Spleen (tissue), 11 donors: Measurements from ENCODE around the gene CHRNE. TPM values are rescaled to one million over a fixed set of nuclear protein-coding genes. Genes with fewer than 3 reads are reported as not detected.
A peak's percentile ranks its signal among the peaks of the same experiment; 100 is the strongest.

Experiments
- DNase-seq: peaks from one replicate; pipeline ENCODE4 v3.0.0-alpha.2; 2020
- H3K27ac ChIP-seq, 8 donors: fragments of 200-600 bp; sonication (generic) in 7 of 8; 1 replicate in 4 of 8; 2 replicates in 4 of 8; pipeline versions ENCODE4 v1.5.0 to v1.8.0; 2016 to 2021; ENCODE audit warnings: inconsistent platforms in 4 of 8, mild to moderate bottlenecking in 4 of 8, moderate library complexity in 1 of 8
- H3K27me3 ChIP-seq, 7 donors: fragments of 200-600 bp; sonication (generic) in 6 of 7; replicated peaks in 1 of 7; 1 replicate in 4 of 7; 2 replicates in 3 of 7; pipeline versions ENCODE4 v1.5.0 to v1.8.0; 2016 to 2021; ENCODE audit warnings: inconsistent platforms in 3 of 7, mild to moderate bottlenecking in 1 of 7
- H3K36me3 ChIP-seq, 6 donors: fragments of 200-600 bp; sonication (generic) in 5 of 6; 1 replicate in 4 of 6; 2 replicates in 2 of 6; pipeline versions ENCODE4 v1.5.0 to v1.8.0; 2016 to 2021; ENCODE audit warnings: inconsistent platforms in 2 of 6
- H3K4me1 ChIP-seq, 6 donors: fragments of 200-600 bp; sonication (generic) in 5 of 6; 1 replicate in 3 of 6; 2 replicates in 3 of 6; pipeline versions ENCODE4 v1.5.0 to v1.8.0; 2016 to 2021; ENCODE audit warnings: inconsistent platforms in 3 of 6
- H3K4me3 ChIP-seq, 8 donors: fragments of 200-600 bp; sonication (generic) in 7 of 8; 1 replicate in 4 of 8; 2 replicates in 4 of 8; pipeline versions ENCODE4 v1.5.0 to v1.8.0; 2016 to 2021; ENCODE audit warnings: inconsistent platforms in 4 of 8, mild to moderate bottlenecking in 4 of 8, moderate library complexity in 2 of 8
- H3K9me3 ChIP-seq, 8 donors: fragments of 200-600 bp; sonication (generic) in 7 of 8; 1 replicate in 4 of 8; 2 replicates in 4 of 8; pipeline versions ENCODE4 v1.5.0 to v1.8.0; 2016 to 2021; ENCODE audit warnings: inconsistent platforms in 4 of 8
- POLR2A ChIP-seq, 3 donors: fragments of 450-650 bp; IDR thresholded peaks; one replicate each; pipeline ENCODE4 v1.5.1; 2017; ENCODE audit warnings: antibody characterized with exemption in 3 of 3, mild to moderate bottlenecking in 1 of 3
- POLR2AphosphoS5 ChIP-seq, 3 donors: sonication (generic); formaldehyde crosslinking; IDR thresholded peaks; one replicate each; pipeline ENCODE4 v1.5.1; 2017; ENCODE audit warnings: antibody characterized with exemption in 3 of 3
- WGBS, 5 donors: extraction: QIAGEN DNeasy Blood & Tissue Kit in 3 of 5; methylation state at CpG; one replicate each; pipeline versions ENCODE4 v1.1.5 to v1.1.7; 2013 to 2018; 5-methylcytosine and 5-hydroxymethylcytosine counted together
- intact Hi-C: fragments of 100-400 bp; cut with DNase I; formaldehyde crosslinking; loops from one replicate; pipeline ENCODE4 v1.15.0; 2023; ENCODE audit warnings: low total_unique reads
- polyA plus RNA-seq, 3 donors: library from polyadenylated mRNA; stranded (reverse); fragments of 200-250 nt; gene quantifications; one replicate each; pipeline ENCODE4 v1.2.1, GENCODE V29; 2013
- total RNA-seq, 7 donors: library from RNA; depleted of rRNA in 3 of 7; stranded (reverse); fragments of >200 nt in 3 of 7; fragmentation: NEBNext Ultra II Directional in 4 of 7; extraction: Animal tissue kit (Norgen Biotek cat#: 25700) in 4 of 7; gene quantifications; one replicate each; pipeline versions ENCODE4 v1.1.0 to v1.2.1, GENCODE V29; 2016 to 2021
- TF ChIP-seq, protein P1 (sequence below), 11 experiments: fragments of 200-600 bp in 7 of 11; fragments of 450-650 bp in 4 of 11; sonication (generic) in 4 of 11; IDR thresholded peaks in 8 of 11; conservative IDR thresholded peaks in 3 of 11; 1 replicate in 7 of 11; 2 replicates in 4 of 11; pipeline versions ENCODE4 v1.4.0 to v1.8.0; 2016 to 2021; ENCODE audit warnings: antibody characterized with exemption in 11 of 11, inconsistent platforms in 4 of 11, mild to moderate bottlenecking in 1 of 11
- donor health status: healthy with polysubstance abuse.
- donor health status: DM: no; HTN: no; CAD: no; lungs with moderate emphysema.
- donor health status: DM: no; HTN: no; CAD: no.
- donor health status: Bipolar disorder and iron deficiency.
- donor health status: healthy.
- donor health status: DM: no; HTN: no; CAD: no.
- donor health status: DM: yes; HTN: yes; CAD: no.

The CHRNE gene
- total and polyA plus RNA-seq, 10 donors, result 0.33 to 3.0 (median 1.3) TPM

DNA sequence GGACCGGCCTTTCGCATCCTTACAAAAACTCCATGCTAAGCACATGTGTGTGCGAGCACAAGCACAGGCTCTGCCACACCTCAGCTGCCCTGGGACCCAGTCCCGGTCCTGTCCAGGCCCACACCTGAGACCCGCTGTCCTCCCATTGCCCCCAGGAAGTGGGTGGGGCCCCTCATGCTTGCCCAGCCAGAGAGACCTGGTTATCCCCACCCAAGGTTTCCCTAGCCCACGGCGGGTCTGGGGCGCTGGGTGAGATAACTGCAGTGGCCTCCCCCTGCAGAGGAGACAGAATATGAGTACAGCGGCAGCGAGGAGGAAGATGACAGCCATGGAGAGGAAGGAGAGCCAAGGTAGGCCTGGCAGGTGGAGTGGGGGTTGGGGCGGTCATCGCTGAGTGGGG, 16.1 kb downstream of the CHRNE start:
- intact Hi-C loops, result loop anchor here (5.0 to 10.0 kb wide), 3 partner anchors 100 to 322 kb away; partner anchors contain the start of genes GGT6, GLTPD2, PELP1 and VMO1
- H3K27ac ChIP-seq, result no peak overlapping the region

DNA sequence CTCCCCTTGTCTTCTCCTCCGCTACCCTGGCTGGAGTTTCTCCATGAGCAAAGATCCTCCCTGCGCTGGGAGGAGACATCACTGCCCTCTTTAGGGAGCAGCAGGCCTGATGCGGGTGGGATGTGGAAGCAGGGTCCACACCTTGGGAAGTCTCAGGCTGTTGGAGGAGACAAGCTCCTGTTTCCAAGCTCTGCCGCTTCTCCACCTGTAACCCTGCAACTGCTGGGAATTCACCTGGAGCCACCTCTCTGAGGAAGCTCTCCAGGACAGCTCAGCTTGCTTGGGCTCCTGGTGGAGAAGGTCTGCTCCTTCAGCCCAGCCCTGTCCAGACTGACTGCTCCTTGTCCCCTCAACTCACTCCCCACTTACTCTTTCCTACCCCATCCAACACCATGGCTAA, 18.4 kb downstream of the CHRNE start:
- intact Hi-C loops, result loop anchor here (10.0 kb wide), 2 partner anchors 180 to 320 kb away; partner anchors contain the start of genes GGT6 and PELP1
- no peaks in the 10 kb centered on the region for H3K27me3 ChIP-seq

More for the DNA sequence above, 16.1 kb downstream of the CHRNE start:
- TF ChIP-seq, protein P1, sequence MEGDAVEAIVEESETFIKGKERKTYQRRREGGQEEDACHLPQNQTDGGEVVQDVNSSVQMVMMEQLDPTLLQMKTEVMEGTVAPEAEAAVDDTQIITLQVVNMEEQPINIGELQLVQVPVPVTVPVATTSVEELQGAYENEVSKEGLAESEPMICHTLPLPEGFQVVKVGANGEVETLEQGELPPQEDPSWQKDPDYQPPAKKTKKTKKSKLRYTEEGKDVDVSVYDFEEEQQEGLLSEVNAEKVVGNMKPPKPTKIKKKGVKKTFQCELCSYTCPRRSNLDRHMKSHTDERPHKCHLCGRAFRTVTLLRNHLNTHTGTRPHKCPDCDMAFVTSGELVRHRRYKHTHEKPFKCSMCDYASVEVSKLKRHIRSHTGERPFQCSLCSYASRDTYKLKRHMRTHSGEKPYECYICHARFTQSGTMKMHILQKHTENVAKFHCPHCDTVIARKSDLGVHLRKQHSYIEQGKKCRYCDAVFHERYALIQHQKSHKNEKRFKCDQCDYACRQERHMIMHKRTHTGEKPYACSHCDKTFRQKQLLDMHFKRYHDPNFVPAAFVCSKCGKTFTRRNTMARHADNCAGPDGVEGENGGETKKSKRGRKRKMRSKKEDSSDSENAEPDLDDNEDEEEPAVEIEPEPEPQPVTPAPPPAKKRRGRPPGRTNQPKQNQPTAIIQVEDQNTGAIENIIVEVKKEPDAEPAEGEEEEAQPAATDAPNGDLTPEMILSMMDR (IDR thresholded peaks at IDR 0.05 in 8 of 11, conservative IDR thresholded peaks at IDR 0.05 in 3 of 11), result no peak
- TF ChIP-seq POLR2AphosphoS5 (IDR thresholded peaks at IDR 0.05), result no peak
- TF ChIP-seq POLR2A (IDR thresholded peaks at IDR 0.05), result no peak
- Histone ChIP-seq H3K27me3 (no peaks in the 10 kb centered on the region), H3K4me1 (peaks cover 0 to 13% (median 5%) of the 10 kb centered on the region in 6 donors), H3K4me3 (no peak overlapping the region), H3K36me3 (peaks cover 8 to 92% (median 68%) of the 10 kb centered on the region in 6 donors), H3K9me3 (no peaks in the 10 kb centered on the region)
- DNase-seq, result no peak
- 90 to 97% (median 93%) methylated on average over 10 to 12 of the region's 12 CpGs for WGBS, 5 donors

DNA sequence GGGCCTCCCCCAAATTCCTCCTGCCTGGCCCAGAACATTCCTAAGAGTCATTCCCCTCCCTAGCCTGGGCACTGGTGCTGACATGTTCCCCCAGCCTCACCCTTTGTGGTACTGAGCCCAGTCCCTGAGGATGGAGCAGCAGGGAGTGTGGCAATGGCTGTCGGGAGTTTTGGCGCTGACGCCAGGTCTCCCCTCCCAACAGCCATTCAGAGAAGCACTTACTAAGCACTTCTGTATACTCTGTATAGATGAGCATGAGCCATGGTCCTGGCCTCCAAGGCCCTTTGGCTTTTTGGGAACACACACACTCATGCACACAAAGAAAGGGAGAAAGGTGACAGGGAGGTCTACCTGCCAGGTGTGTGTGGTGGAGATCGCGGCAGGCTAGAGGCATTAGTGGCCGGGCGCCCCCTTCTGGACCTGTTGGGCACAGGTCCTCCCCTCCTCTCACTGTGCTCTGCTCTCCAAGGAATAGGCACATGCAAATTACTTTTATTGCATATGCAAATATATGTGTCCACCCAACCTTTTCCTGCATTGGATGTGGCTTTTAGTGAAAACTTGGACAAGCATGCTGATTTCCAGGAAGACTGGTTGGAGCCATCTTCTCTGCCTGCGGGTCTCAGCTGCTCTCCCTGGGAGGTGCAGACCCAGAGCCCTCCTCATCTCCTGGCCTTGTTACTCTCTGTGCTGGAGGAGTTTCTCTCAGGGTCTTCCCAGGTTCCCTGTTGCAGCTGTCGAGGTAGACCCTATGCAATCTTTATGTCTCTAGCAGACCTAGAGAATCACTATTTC, 20.9 kb downstream of the CHRNE start:
- H3K27ac ChIP-seq, result no peak overlapping the region
- H3K4me3 ChIP-seq, result no peak overlapping the region
- H3K4me1 ChIP-seq, result peaks cover 0 to 29% (median 8%) of the 10 kb centered on the region in 6 donors
- TF ChIP-seq, protein P1 (IDR thresholded peaks at IDR 0.05 in 8 of 11, conservative IDR thresholded peaks at IDR 0.05 in 3 of 11), result peak; percentile 66 to 90 (median 79)
- no peak for TF ChIP-seq POLR2A (IDR thresholded peaks at IDR 0.05)
- TF ChIP-seq POLR2AphosphoS5 (IDR thresholded peaks at IDR 0.05), result peak in 2 of 3 donors; percentile 36 to 43
- H3K27me3 ChIP-seq, result no peaks in the 10 kb centered on the region
- H3K9me3 ChIP-seq, result no peaks in the 10 kb centered on the region
- DNase-seq, result peak; percentile 90
- intact Hi-C loops, result loop anchor here (10.0 kb wide), 2 partner anchors 177 to 317 kb away; partner anchors contain the start of genes GGT6 and PELP1
- peaks cover 0 to 87% (median 44%) of the 10 kb centered on the region in 6 donors for H3K36me3 ChIP-seq
- 41 to 56% (median 50%) methylated on average over 9 of the region's 9 CpGs for WGBS, 5 donors

More for the DNA sequence above, 18.4 kb downstream of the CHRNE start:
- no peak overlapping the region for H3K4me3 ChIP-seq
- H3K27ac ChIP-seq, result no peak overlapping the region
- TF ChIP-seq POLR2AphosphoS5 (IDR thresholded peaks at IDR 0.05), result no peak
- no peak for DNase-seq
- H3K4me1 ChIP-seq, result peaks cover 0 to 22% (median 8%) of the 10 kb centered on the region in 6 donors
- WGBS, 5 donors, result 84 to 100% (median 97%) methylated on average over 3 to 4 of the region's 4 CpGs
- H3K36me3 ChIP-seq, result peaks cover 0 to 90% (median 49%) of the 10 kb centered on the region in 6 donors
- no peaks in the 10 kb centered on the region for H3K9me3 ChIP-seq

DNA sequence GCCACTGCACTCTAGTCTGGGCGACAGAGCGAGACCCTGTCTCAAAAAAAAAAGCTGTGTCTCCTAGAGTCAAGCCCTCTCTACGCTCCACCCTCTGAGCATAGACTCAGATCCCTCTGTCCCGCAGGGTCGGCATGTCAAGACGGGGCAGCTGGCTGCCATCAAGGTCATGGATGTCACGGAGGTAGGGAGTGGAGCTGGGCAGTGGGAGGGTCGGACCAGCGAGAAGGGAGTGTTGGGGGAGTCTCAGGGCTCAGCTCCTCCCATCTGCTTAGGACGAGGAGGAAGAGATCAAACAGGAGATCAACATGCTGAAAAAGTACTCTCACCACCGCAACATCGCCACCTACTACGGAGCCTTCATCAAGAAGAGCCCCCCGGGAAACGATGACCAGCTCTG, 22.0 kb downstream of the CHRNE start:
- intact Hi-C loops, result loop anchor here (10.0 kb wide), 2 partner anchors 176 to 316 kb away; partner anchors contain the start of genes GGT6 and PELP1
- no peak for TF ChIP-seq POLR2AphosphoS5 (IDR thresholded peaks at IDR 0.05)
- TF ChIP-seq, protein P1 (IDR thresholded peaks at IDR 0.05 in 8 of 11, conservative IDR thresholded peaks at IDR 0.05 in 3 of 11), result no peak
- TF ChIP-seq POLR2A (IDR thresholded peaks at IDR 0.05), result no peak
- Histone ChIP-seq H3K4me3 (no peak overlapping the region), H3K9me3 (no peaks in the 10 kb centered on the region), H3K4me1 (peaks cover 0 to 37% (median 8%) of the 10 kb centered on the region in 6 donors), H3K27ac (no peak overlapping the region), H3K36me3 (peaks cover 0 to 87% (median 33%) of the 10 kb centered on the region in 6 donors), H3K27me3 (no peaks in the 10 kb centered on the region)
- no peak for DNase-seq
- 82 to 91% (median 91%) methylated on average over 15 of the region's 15 CpGs for WGBS, 5 donors
